NCI-H82 (cell line): Measurements from ENCODE around the gene PEX19.

Experiments used
- DNase-seq: peaks from one replicate; lab custom pipeline; 2025; lab: John Stamatoyannopoulos, UW

PEX19 gene

GRCh38 chr1:160277330-160277729, 7.6 kb downstream of the PEX19 start:
- DNase-seq: no peak

- DNase-seq: no peak
These were observed 13.9 kb downstream of the PEX19 start for GRCh38 chr1:160271025-160271424.

- peak; percentile 50 for DNase-seq
These were observed 17.5 kb downstream of the PEX19 start for GRCh38 chr1:160267284-160267991.

GRCh38 chr1:160264795-160265307, 20.1 kb downstream of the PEX19 start:
- no peak for DNase-seq

- DNase-seq: peak; percentile 100
These were observed 22.8 kb downstream of the PEX19 start, which contains the start of gene DCAF8 for GRCh38 chr1:160261893-160262794. TSS of gene DCAF8 (minus strand) at chr1:160262549. CDS start at chr1:160244008, 18,541 bp downstream.

GRCh38 chr1:160261556-160261892, 23.4 kb downstream of the PEX19 start:
- peak; percentile 78 for DNase-seq

GRCh38 chr1:160260406-160261382, 24.2 kb downstream of the PEX19 start:
- DNase-seq: peak; percentile 21

GRCh38 chr1:160258177-160258798, 26.6 kb downstream of the PEX19 start:
- no peak for DNase-seq

- peak; percentile 77 for DNase-seq
These were observed 27.4 kb downstream of the PEX19 start for GRCh38 chr1:160257411-160258015.

- DNase-seq: no peak
These were observed 28.4 kb downstream of the PEX19 start for GRCh38 chr1:160256396-160257046.

GRCh38 chr1:160255781-160256300, 29.1 kb downstream of the PEX19 start:
- DNase-seq: no peak

- peak; percentile 95 for DNase-seq
These were observed 33.0 kb downstream of the PEX19 start for GRCh38 chr1:160251687-160252526.

GRCh38 chr1:160251011-160251410, 33.9 kb downstream of the PEX19 start:
- DNase-seq: no peak

GRCh38 chr1:160247053-160247452, 37.9 kb downstream of the PEX19 start:
- peak; percentile 49 for DNase-seq

GRCh38 chr1:160245434-160245833, 39.5 kb downstream of the PEX19 start:
- DNase-seq: no peak

GRCh38 chr1:160244209-160244608, 40.7 kb downstream of the PEX19 start:
- no peak for DNase-seq

- no peak for DNase-seq
These were observed 41.2 kb downstream of the PEX19 start for GRCh38 chr1:160243767-160244166.

GRCh38 chr1:160239582-160240299, 45.2 kb downstream of the PEX19 start:
- no peak for DNase-seq
